Stimulated activated CD4-positive, alpha-beta T cell treated with anti-CD3 and anti-CD28 coated beads, Interleukin-1b, Interleukin-23, amount 100 ng/mL, for 1 hour (primary cell): ENCODE measurements around the gene S100A7.

ENCODE experiments used
- DNase-seq, 2 donors: peaks; one replicate each; pipeline ENCODE4 v3.0.0-alpha.2; 2020; ENCODE audit warnings: low read depth in 2 of 2

The S100A7 gene

DNA sequence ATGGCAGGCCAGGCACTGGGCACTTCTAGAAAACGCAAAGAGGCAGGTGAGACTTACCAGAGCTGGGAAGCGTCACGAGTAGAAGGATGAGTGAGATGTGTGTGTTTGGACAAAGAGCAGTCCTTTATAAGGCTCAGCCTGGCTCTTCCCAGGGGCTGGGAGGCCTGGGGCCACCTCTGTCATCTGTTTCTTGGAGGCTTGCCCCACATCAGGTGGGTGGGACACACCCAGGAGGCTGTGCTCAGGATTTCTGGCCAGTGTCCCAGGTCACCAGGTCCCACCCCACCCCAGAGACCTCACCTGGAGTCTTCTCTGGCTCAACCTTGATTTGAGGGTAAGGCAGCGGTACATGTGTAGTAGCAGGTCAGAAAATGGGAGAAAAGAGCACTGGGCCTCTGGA, at the start of gene S100A7:
Gene S100A7, minus strand, starts transcription at position 101 of the 400 bp plus-strand sequence. CDS start 1,638 bp downstream, outside the sequence.
- DNase-seq = no peak

DNA sequence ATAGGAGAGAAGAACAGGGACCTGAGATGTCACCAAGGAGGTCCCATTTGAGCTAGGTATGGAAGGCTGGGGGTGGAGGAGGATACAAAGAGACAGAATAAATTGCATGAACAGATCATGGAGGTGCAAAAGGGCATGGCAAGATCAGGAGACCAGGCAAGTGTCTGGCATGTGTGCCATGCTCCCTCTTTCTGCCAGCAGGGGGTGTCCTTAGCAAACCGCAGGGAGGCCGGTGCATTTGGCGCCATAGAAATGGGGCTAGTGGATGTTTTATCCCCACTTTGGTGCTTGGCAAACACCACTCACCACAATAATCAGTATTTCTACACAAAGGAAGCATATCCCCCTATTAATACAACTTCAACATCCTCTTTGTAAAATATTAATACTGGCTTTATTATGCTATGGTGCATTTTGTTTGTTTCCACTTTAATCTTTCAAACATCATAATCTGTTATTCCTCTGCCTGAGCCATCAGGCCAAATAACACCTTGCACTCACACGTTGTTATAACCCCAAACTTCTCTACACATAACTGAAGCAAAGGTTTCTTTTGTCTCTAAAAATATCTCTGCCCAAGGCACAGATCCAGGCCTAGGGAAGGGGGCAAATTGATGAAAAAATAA, 49.4 kb upstream of the S100A7 start:
- peak in 1 of 2 donors; percentile 51 for DNase-seq

DNA sequence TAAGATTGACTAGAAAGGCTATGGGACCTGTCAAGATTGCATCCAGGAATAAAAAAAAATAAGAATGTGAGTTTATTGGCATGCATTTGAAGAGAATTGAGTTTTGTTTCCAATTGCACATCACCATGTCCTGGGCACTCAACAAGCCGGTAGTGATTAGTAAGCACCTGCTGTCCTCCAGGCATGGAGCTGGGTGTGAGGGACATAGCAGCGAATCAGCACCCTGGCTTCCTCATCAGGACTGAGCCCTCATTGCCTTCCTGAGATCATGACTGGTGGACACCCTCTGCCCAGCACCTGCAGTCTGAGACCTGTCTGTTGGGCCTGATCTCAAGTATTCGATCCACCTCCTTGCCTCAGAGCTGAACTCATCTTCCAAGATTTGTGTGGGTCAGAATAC, 48.6 kb upstream of the S100A7 start:
- DNase-seq = no peak

GRCh38 chr1:153507926-153508583, 47.6 kb upstream of the S100A7 start:
- no peak for DNase-seq

- no peak for DNase-seq
Measured at GRCh38 chr1:153506831-153507413, 46.5 kb upstream of the S100A7 start.

DNA sequence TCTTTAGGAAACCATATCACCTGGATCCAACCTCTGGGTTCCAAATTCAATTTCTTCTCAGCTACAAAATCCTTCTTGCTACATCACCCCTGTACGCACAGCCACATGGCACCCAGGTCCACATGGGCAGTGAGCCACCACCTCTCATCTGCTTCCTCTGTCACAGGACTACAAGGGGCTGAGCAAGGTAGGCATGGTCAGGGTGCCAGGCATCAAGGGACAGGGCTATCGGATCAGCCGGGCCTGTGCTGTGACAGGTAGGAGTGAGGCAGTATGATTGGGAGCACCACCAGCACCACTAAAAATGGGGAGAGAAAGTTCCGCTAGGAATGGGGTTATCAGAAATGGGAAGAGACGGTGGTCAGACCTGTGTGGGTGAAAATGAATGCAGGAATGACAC, 45.9 kb upstream of the S100A7 start:
- no peak for DNase-seq

GRCh38 chr1:153505576-153505975, 45.1 kb upstream of the S100A7 start:
- DNase-seq = no peak

DNA sequence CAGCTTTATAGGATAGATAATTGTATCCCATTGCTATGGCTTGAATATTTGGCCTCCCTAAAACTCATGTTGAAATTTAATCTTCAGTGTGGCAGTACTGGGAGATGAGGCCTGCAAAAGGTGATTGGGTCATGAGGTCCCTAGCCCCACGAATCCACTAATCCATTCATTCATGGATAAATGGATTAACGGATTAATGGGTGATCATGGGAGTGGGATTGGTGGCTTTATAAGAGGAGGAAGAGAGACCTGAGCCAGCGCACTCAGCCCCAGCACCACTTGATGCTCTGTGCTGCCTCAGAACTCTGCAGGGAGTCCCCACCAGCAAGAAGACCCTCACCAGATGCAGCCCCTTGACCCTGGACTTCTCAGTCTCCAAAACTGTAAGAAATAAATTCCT, 43.3 kb upstream of the S100A7 start:
- DNase-seq = no peak

DNA sequence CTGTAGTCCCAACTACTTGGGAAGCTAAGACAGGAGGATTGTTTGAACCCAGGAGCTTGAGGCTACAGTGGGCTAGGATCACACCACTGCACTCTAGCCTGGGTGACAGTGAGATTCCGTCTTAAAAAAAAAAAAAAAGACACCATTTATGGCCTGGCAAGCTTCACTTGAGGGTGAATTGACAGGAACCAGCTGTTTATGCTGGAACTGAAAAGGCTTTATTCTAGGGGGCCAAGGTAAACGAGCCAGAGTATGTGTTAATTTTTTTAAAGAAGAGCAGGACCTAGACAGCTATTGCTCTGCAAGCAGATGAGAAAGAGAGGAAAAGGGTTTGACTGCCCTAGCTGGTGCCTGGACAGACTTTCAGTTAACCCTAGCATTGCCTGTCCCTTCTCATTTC, 38.3 kb upstream of the S100A7 start:
- DNase-seq = no peak

DNA sequence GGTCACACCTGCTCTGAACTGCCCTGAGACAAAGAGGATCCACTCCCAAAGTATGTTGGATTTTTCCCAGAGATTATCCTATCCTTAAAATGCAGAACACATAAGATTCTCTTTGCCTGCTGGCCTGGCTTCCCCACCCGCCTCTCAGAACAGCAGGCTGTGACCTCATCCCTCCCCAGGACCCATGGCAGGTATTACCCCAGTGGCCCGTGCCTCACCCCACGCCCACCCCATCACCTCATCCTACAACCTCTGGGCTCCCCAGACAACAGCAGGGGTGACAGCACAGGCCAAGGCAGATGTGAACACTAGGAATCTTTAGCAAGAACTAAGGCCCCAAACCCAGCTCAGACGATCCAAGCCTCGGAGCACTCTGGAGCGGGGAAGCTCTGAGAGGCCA, 35.1 kb upstream of the S100A7 start:
- DNase-seq = no peak

DNA sequence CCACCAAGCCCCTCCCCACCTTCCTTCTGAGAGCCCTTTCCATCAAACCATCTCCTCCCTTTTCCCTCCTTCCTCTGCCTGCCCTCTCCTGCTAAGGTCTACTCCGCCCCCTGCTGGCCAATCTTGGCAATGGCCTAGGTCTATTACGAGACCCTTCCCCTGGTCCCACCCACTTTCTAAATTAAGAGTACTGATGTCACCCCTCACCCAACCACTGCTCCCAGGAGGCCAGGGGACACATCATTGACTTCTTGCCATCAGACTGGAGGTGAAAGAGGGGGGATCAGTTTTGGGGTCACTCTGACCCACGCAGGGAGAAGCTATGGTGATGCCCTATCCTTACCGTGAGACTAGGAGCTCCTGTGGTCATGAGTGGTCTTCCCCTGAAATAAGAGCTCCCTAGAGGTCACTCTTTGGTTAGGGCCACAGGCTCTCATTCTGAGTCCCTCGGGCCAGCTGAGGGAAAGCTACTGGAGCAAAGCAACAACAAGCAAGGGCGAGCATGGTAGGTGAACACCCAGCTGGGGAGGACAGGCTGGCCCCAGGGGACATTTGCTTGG, 34.6 kb upstream of the S100A7 start:
- peak; percentile 44 to 77 for DNase-seq

DNA sequence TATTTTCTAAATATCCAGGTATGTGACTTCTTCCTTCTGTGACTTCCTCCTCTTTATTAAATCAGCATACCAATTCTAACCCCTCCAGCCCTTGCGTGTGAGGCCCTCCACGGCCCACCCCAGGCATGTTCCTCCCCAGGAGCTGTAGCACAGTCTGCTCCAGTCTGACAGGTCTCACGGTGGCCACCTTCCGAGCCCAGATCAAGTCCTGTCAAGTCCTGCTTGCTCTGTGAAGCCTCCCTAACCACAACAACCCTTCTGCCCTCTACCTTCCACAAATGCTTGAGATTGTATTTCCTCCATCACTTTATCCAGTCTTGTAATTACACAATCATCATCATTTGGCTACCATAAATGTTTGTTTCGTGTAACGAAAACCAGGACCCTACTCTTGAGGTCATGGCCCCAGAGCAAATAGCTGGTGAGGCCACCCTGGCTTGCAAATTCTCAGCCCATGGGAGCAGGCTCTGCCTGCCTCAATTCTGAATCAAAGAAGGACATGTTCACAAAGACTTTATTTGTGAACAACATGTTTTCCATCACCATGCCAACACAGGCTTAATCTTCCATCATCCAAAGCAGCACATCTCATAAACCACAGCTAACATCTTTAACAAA, 33.0 kb upstream of the S100A7 start:
- DNase-seq = no peak

DNA sequence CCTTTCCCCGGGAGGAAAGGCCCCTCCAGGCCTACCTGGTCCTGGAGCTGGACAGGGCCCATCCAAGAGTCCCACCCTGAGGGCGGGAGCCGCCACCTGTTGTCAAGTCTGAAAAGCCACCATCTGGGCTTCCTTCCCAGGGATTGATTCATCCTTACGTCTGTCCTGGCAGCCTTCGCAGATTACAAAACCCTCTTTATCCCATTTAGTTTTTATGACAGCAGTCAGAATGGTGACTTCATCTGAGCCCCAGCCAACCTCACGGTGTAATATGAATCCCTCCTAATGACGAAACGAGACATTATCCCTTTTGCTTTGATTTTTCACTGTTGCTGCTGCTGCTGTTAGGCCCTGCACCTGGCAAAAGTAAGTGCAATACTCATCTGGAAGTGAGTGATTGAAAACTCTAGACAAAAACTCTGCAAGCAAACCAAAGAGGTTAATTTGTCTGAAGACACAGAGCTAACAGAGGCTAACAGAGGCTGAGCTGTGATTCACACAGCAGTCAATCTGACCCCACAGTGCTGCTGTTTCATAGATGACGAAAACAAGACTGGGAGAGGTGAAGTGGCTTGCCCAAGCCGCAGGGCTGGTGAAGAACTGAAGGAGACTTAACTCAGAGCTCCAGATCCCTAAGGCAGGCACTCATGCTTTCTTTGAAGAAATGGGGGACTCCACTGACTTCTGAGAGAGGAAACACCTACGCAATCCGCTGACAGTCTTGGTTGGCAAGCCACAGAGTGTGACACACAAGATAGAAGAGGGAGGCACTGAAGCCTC, 30.0 kb upstream of the S100A7 start:
- no peak for DNase-seq

DNA sequence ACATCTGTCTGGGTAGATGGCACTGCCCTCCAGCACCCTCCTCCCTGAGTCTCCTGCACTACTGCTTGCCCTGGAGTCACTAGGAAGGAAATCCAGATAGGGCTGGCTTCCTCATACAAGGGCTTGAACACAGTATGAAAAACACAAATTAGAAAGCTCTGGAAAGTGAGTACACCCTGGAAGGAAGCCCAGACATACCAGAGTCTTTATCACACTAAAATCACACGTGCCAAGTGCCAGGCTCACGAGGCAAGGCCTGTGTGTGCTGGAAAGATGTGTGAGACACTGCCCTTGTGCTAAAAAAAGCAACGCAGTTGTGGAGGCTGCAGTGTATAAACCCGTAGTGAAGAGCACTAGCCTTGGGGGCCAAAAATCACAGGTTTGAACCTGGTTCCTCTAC, 28.3 kb upstream of the S100A7 start:
- DNase-seq = no peak

DNA sequence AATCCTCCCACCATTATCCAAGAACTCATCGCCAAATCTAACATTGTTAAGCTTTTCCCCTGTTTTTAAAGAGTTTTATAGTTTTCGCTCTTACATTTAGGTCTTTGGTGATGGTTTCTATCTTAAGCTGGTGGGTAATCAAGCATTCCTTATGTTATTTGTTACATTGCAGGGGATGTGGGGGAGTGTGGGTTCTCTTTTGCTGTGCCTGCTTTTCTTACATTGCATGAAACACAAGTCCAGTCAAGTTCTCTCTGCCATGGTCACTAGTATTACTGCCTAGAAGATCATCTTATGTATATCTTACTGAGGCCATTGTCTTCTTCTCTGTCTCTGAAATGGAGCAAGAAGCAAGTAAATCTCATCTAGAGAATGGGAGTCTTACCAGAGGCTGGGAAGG, 27.3 kb upstream of the S100A7 start:
- no peak for DNase-seq

GRCh38 chr1:153485863-153486262, 25.4 kb upstream of the S100A7 start:
- DNase-seq = no peak

DNA sequence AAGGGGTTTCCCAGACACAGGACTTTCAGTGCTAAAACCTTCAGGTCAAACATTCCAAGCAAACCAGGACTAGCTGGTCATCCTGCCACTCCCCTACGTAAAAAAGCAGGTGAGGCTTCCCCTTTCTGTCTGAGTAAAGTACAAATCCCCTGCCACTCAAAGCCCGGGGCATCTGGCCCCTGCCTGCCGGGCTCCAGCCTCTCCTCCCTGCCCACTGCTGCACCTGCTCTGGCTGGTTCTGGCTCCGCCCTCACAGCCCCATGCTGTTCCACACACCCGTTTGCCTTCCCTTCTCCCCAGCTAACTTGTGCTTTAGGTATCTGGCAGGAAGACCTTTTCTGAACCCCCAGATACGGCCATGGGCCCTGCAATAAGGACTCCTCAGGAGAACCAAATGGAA, 23.3 kb upstream of the S100A7 start:
- no peak for DNase-seq

GRCh38 chr1:153481124-153481523, 20.7 kb upstream of the S100A7 start:
- DNase-seq = no peak

- no peak for DNase-seq
Measured at GRCh38 chr1:153478692-153479618, 18.5 kb upstream of the S100A7 start.

DNA sequence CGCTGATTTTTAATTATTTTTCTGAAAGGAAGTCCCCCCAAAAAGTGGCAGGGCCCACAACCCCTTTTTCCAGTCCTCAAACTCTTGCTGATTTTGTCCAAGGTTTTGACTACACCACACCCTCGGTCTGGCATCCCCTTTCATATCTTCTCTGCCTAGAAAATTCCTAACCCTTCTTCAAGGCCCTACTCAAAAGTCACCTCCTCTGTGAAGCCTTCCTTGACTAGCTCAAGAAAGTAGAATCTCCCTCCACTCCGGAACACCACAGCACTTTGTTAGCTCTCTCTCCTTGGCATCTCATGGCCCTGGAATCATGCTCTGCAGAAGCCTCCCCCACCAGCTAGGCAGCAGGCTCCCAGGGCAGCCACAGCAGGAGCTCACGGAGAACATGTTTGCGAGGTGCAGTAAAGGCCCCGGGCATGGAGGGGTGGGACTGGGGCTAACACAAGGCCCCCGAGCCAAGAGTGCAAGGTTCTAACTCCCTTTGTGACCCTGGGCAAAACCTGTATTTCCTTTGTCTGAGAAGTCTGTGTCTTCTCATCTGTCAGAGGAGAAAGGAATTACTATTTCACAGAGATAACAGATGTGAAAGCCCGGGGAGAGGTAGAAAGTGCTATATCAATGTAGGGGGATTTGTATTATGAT, 17.7 kb upstream of the S100A7 start:
- no peak for DNase-seq
